ENCODE data around the gene PCDH15.

DNA sequence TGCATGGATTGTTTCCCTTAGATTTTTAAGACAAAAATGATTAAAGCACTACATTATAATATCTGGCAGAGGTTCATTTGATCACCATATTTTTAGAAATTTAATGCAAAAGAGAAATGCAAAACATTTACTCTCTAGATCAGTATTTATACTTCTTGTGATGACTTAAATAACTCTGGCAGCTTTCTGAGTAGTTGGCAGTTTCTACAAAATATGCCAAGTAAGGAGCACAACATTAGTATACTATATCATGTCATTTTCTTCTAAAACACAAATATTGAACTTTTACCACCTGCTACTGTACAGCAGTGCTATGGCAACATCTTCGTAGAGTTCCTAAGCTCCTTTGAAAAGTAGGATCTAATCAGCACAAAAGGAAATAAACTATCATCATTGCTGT lies 275.2 kb downstream of the PCDH15 start:
- no peak for TF ChIP-seq GATA2 (IDR thresholded peaks at IDR 0.05; ENCODE audit: low read depth, low read length)
- no peak for TF ChIP-seq GATA3 (IDR thresholded peaks at IDR 0.05; ENCODE audit: low read depth, low read length)
